SK-N-SH (cell line): ENCODE data around the gene HUWE1. TPM values are rescaled to one million over a fixed set of nuclear protein-coding genes. Genes with fewer than 3 reads are reported as not detected.

ENCODE experiments used
- CTCF ChIA-PET: fragments of 300-600, 350-600 bp; formaldehyde crosslinking; extraction: SDS; loops from one replicate; lab custom pipeline; 2021; lab: Yijun Ruan, JAX
- POLR2A ChIA-PET: fragments of 350-600 bp; sonication (Branson Sonifier 250); formaldehyde crosslinking; extraction: SDS; loops from one replicate; lab custom pipeline; 2020; ENCODE audit warnings: antibody characterized with exemption, inconsistent platforms; lab: Yijun Ruan, JAX
- DNase-seq: peaks from one replicate; pipeline ENCODE4 v3.0.0; 2012
- H2AFZ ChIP-seq: fragments of 200-600 bp; sonication (generic); 2 replicates; pipeline ENCODE4 v1.8.1; 2016; ENCODE audit warnings: antibody characterized with exemption, mild to moderate bottlenecking, low read depth
- H3F3A ChIP-seq: fragments of 200-600 bp; sonication (generic); replicated peaks from 2 replicates; pipeline ENCODE3; 2016; ENCODE audit warnings: antibody characterized with exemption, mild to moderate bottlenecking; ENCODE audit not compliant: insufficient read depth
- H3K27ac ChIP-seq, 2 experiments: fragments of 200-500 bp in 1 of 2; fragments of 200-600 bp in 1 of 2; sonication (Bioruptor generic) in 1 of 2; sonication (generic), shearing (Covaris generic) in 1 of 2; 2 replicates each; pipeline versions ENCODE4 v1.5.1 to v1.6.1; 2014 to 2016; ENCODE audit warnings: low read depth in 2 of 2, inconsistent platforms in 1 of 2, low read length in 1 of 2, mild to moderate bottlenecking in 1 of 2, mixed read lengths in 1 of 2
- H3K27me3 ChIP-seq: fragments of 200-600 bp; sonication (generic), shearing (Covaris generic); 2 replicates; pipeline ENCODE4 v1.6.1; 2016; ENCODE audit warnings: mixed run types; ENCODE audit not compliant: insufficient read depth
- H3K36me3 ChIP-seq, 2 experiments: fragments of 200-500 bp in 1 of 2; fragments of 200-600 bp in 1 of 2; sonication (Bioruptor generic) in 1 of 2; sonication (generic) in 1 of 2; replicated peaks in 1 of 2; 2 replicates each; pipeline versions ENCODE3 to v1.5.1; 2014 to 2016; ENCODE audit warnings: low read length in 1 of 2, mild to moderate bottlenecking in 1 of 2; ENCODE audit not compliant: insufficient read depth in 2 of 2, control insufficient read depth in 1 of 2
- H3K4me1 ChIP-seq, 2 experiments: fragments of 200-500 bp in 1 of 2; fragments of 200-600 bp in 1 of 2; sonication (Bioruptor generic) in 1 of 2; sonication (generic), shearing (Covaris generic) in 1 of 2; 2 replicates each; pipeline versions ENCODE4 v1.5.1 to v1.6.1; 2014 to 2016; ENCODE audit warnings: low read depth in 1 of 2, low read length in 1 of 2, mixed run types in 1 of 2; ENCODE audit not compliant: insufficient read depth in 2 of 2, control insufficient read depth in 1 of 2
- H3K4me2 ChIP-seq: fragments of 200-600 bp; sonication (generic), shearing (Covaris generic); 2 replicates; pipeline ENCODE4 v1.6.1; 2017; ENCODE audit warnings: mixed run types
- H3K4me3 ChIP-seq, 2 experiments: fragments of 200-500 bp in 1 of 2; fragments of 200-600 bp in 1 of 2; sonication (Bioruptor generic) in 1 of 2; sonication (generic), shearing (Covaris generic) in 1 of 2; 2 replicates each; pipeline versions ENCODE4 v1.5.1 to v1.8.1; 2014 to 2016; ENCODE audit warnings: low read depth in 2 of 2, inconsistent platforms in 1 of 2, low read length in 1 of 2, mild to moderate bottlenecking in 1 of 2, mixed read lengths in 1 of 2, moderate library complexity in 1 of 2
- H3K79me2 ChIP-seq: fragments of 200-600 bp; sonication (generic); 2 replicates; pipeline ENCODE4 v1.8.1; 2017; ENCODE audit warnings: mild to moderate bottlenecking; ENCODE audit not compliant: insufficient read depth
- H3K9ac ChIP-seq: fragments of 200-600 bp; sonication (generic); 2 replicates; pipeline ENCODE4 v1.6.1; 2017; ENCODE audit warnings: mixed run types
- H3K9me2 ChIP-seq: fragments of 200-600 bp; sonication (generic); 2 replicates; pipeline ENCODE4 v1.6.1; 2017; ENCODE audit warnings: mixed run types
- H3K9me3 ChIP-seq: fragments of 200-600 bp; sonication (generic); 2 replicates; pipeline ENCODE4 v1.6.1; 2017; ENCODE audit warnings: mixed run types, mild to moderate bottlenecking, moderate library complexity
- H4K20me1 ChIP-seq: fragments of 200-600 bp; sonication (generic); 2 replicates; pipeline ENCODE4 v1.6.1; 2017; ENCODE audit warnings: mild to moderate bottlenecking, mixed run types; ENCODE audit not compliant: insufficient read depth
- CHD2 ChIP-seq: fragments of 150-350 bp; IDR thresholded peaks from 2 replicates; pipeline ENCODE4 v1.6.1; 2018; ENCODE audit warnings: low read length; ENCODE audit not compliant: partially characterized antibody
- EZH2phosphoT487 ChIP-seq: fragments of 200-600 bp; sonication (generic); IDR thresholded peaks from 2 replicates; pipeline ENCODE4 v1.6.1; 2017; ENCODE audit warnings: low read depth, mixed run types, mild to moderate bottlenecking, antibody characterized with exemption, moderate library complexity, borderline replicate concordance
- FOSL2 ChIP-seq: IDR thresholded peaks from 2 replicates; pipeline ENCODE4 v1.4.0; 2012; ENCODE audit warnings: low read depth, mild to moderate bottlenecking, moderate library complexity, borderline replicate concordance
- IRF3 ChIP-seq: fragments of 150-350 bp; IDR thresholded peaks from 2 replicates; pipeline ENCODE4 v1.6.1; 2016; ENCODE audit warnings: mild to moderate bottlenecking, low read depth, low read length
- MXI1 ChIP-seq: IDR thresholded peaks from 2 replicates; pipeline ENCODE4 v1.6.1; 2012; ENCODE audit warnings: mild to moderate bottlenecking, low read depth, low read length, improper control_type of control experiment
- NRF1 ChIP-seq: IDR thresholded peaks from 2 replicates; pipeline ENCODE4 v1.6.1; 2012; ENCODE audit warnings: low read depth, mild to moderate bottlenecking, low read length
- PBX3 ChIP-seq: IDR thresholded peaks from 2 replicates; pipeline ENCODE4; 2012
- POLR2AphosphoS5 ChIP-seq: IDR thresholded peaks from 2 replicates; pipeline ENCODE4 v1.6.1; 2012; ENCODE audit warnings: low read depth, low read length
- RCOR1 ChIP-seq: fragments of 150-350 bp; IDR thresholded peaks from 2 replicates; pipeline ENCODE4 v1.6.1; 2017; ENCODE audit warnings: antibody characterized with exemption, low read length
- REST ChIP-seq: IDR thresholded peaks from 2 replicates; pipeline ENCODE4 v1.6.1; 2012; ENCODE audit warnings: mild to moderate bottlenecking, low read depth, low read length, moderate library complexity
- RFX5 ChIP-seq: IDR thresholded peaks from 2 replicates; pipeline ENCODE4 v1.6.1; 2012; ENCODE audit warnings: mild to moderate bottlenecking, improper control_type of control experiment, low read length
- RXRA ChIP-seq: IDR thresholded peaks from 2 replicates; pipeline ENCODE4 v1.4.0; 2012; ENCODE audit warnings: low read depth, mild to moderate bottlenecking, borderline replicate concordance
- TAF1 ChIP-seq: IDR thresholded peaks from 2 replicates; pipeline ENCODE4 v1.6.1; 2012; ENCODE audit warnings: low read depth, mild to moderate bottlenecking, low read length, moderate library complexity, borderline replicate concordance
- TCF12 ChIP-seq: IDR thresholded peaks from 2 replicates; pipeline ENCODE4 v1.4.0; 2012
- TEAD4 ChIP-seq: IDR thresholded peaks from 2 replicates; pipeline ENCODE4 v1.4.0; 2012; ENCODE audit warnings: mild to moderate bottlenecking, borderline replicate concordance; ENCODE audit not compliant: insufficient read depth
- WGBS: methylation state at CpG from one replicate; pipeline ENCODE4 v1.1.6; 2017; ENCODE audit warnings: low lambda C conversion rate; 5-methylcytosine and 5-hydroxymethylcytosine counted together
- polyA plus RNA-seq, 3 experiments: library from polyadenylated mRNA; depleted of rRNA; stranded (reverse); fragments of >200 nt; gene quantifications; 2 replicates each; pipeline ENCODE4 v1.2.3, GENCODE V29; 2012
- TF ChIP-seq, protein P1 (sequence below): IDR thresholded peaks from 2 replicates; pipeline ENCODE4 v1.4.0; 2012; ENCODE audit warnings: low read depth, borderline replicate concordance
- TF ChIP-seq, protein P2 (sequence below): IDR thresholded peaks from 2 replicates; pipeline ENCODE4 v1.4.0; 2012; ENCODE audit warnings: low read depth
- TF ChIP-seq, protein P3 (sequence below): IDR thresholded peaks from 2 replicates; pipeline ENCODE4 v1.4.0; 2012; ENCODE audit warnings: low read depth, borderline replicate concordance

HUWE1 gene
- polyA plus RNA-seq, 1 of the 3 experiments (the other 2 are of a cell fraction): 43.4 TPM

- H3K27me3 ChIP-seq: no peaks in the 10 kb centered on the region; the same call in 1 of the 2 replicates
- H3K36me3 ChIP-seq: peaks cover 28 to 82% of the 10 kb centered on the region in 2 experiments
- CTCF ChIA-PET: no interaction called here
- H3K4me1 ChIP-seq: no peaks in the 10 kb centered on the region
- POLR2A ChIA-PET: no interaction called here
- no peaks in the 10 kb centered on the region for H3K79me2 ChIP-seq
- DNase-seq: no peak
- H2AFZ ChIP-seq: no peak overlapping the region
- no peak overlapping the region for H3K27ac ChIP-seq
- no peaks in the 10 kb centered on the region for H3K9me3 ChIP-seq
- no peaks in the 10 kb centered on the region for H3K9me2 ChIP-seq
- H3K4me2 ChIP-seq: no peak overlapping the region
- TF ChIP-seq NRF1 (no peak), POLR2AphosphoS5 (no peak), FOSL2 (no peak), TAF1 (no peak), TEAD4 (no peak), EZH2phosphoT487 (no peak), RCOR1 (no peak), IRF3 (no peak), MXI1 (no peak)
- TF ChIP-seq, protein P1, sequence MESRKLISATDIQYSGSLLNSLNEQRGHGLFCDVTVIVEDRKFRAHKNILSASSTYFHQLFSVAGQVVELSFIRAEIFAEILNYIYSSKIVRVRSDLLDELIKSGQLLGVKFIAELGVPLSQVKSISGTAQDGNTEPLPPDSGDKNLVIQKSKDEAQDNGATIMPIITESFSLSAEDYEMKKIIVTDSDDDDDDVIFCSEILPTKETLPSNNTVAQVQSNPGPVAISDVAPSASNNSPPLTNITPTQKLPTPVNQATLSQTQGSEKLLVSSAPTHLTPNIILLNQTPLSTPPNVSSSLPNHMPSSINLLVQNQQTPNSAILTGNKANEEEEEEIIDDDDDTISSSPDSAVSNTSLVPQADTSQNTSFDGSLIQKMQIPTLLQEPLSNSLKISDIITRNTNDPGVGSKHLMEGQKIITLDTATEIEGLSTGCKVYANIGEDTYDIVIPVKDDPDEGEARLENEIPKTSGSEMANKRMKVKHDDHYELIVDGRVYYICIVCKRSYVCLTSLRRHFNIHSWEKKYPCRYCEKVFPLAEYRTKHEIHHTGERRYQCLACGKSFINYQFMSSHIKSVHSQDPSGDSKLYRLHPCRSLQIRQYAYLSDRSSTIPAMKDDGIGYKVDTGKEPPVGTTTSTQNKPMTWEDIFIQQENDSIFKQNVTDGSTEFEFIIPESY: no peak
- H4K20me1 ChIP-seq: no peaks in the 10 kb centered on the region
- 59% methylated on average over 4 of the region's 6 CpGs for WGBS
- H3K9ac ChIP-seq: no peak overlapping the region
- no peaks in the 10 kb centered on the region for H3F3A ChIP-seq
- no peak overlapping the region for H3K4me3 ChIP-seq
Observed at GRCh38 chrX:53558646-53559045, 127.9 kb downstream of the HUWE1 start.

DNA sequence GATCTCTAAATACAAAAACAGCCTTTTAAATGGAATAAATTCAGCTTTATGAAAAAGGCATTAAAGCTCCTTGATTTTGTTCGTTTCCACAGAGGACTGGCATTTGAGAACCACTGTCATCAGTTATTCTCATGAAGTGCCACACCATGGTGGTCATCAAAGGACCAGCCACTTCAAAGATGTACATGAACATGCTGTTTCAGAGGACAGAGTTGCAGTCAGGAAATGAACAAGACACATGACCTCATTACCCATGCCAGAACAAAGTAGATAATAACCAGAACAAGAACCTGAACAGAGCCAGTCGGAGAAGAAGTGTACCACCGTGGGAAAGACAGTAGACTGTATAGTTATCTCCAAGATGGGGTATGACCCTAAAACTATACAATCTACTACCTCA lies 129.7 kb downstream of the HUWE1 start:
- Histone ChIP-seq H4K20me1 (no peaks in the 10 kb centered on the region), H3F3A (no peaks in the 10 kb centered on the region), H3K27ac (no peak overlapping the region; a peak in 1 of 4 replicates), H3K9me3 (no peaks in the 10 kb centered on the region), H3K36me3 (peaks cover 32 to 75% of the 10 kb centered on the region in 2 experiments), H3K9ac (no peak overlapping the region), H3K4me2 (no peak overlapping the region), H2AFZ (no peak overlapping the region), H3K4me3 (no peak overlapping the region), H3K79me2 (no peaks in the 10 kb centered on the region), H3K27me3 (no peaks in the 10 kb centered on the region; the same call in 1 of the 2 replicates), H3K9me2 (no peaks in the 10 kb centered on the region), H3K4me1 (no peaks in the 10 kb centered on the region)
- DNase-seq: no peak
- ChIA-PET POLR2A (no interaction called here), CTCF (no interaction called here)
- 23% methylated on average over 3 of the region's 3 CpGs for WGBS
- no peak for TF ChIP-seq RXRA
- no peak for TF ChIP-seq RFX5
- TF ChIP-seq, protein P2, sequence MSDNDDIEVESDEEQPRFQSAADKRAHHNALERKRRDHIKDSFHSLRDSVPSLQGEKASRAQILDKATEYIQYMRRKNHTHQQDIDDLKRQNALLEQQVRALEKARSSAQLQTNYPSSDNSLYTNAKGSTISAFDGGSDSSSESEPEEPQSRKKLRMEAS: no peak
- no peak for TF ChIP-seq TCF12
- TF ChIP-seq CHD2: no peak
- TF ChIP-seq, protein P3, sequence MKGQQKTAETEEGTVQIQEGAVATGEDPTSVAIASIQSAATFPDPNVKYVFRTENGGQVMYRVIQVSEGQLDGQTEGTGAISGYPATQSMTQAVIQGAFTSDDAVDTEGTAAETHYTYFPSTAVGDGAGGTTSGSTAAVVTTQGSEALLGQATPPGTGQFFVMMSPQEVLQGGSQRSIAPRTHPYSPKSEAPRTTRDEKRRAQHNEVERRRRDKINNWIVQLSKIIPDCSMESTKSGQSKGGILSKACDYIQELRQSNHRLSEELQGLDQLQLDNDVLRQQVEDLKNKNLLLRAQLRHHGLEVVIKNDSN: no peak
- TF ChIP-seq IRF3: no peak
- TF ChIP-seq PBX3: no peak
- TF ChIP-seq REST: no peak
